HFF-Myc (cell line): ENCODE measurements around the gene PHKB.
A peak's percentile ranks its signal among the peaks of the same experiment; 100 is the strongest.
"Not testable (repeated sequence)": the region's sequence is repeated elsewhere in the genome, so short reads cannot be mapped to it uniquely, and the experiment has no call there.

Experiments used
- DNase-seq: peaks from one replicate; pipeline ENCODE4 v3.0.0-alpha.2; 2011; ENCODE audit warnings: low read depth; ENCODE audit errors: extremely low read depth
- H3K4me3 ChIP-seq: replicated peaks from 2 replicates; pipeline ENCODE4 v1.5.1; 2011; ENCODE audit warnings: low read depth, mild to moderate bottlenecking, control low read depth, low read length
- TF ChIP-seq, protein P1 (sequence below): IDR thresholded peaks from 2 replicates; pipeline ENCODE4 v1.5.1; 2012; ENCODE audit warnings: mild to moderate bottlenecking, low read depth, low read length, control low read depth; ENCODE audit errors: missing control alignments

Gene PHKB

DNA sequence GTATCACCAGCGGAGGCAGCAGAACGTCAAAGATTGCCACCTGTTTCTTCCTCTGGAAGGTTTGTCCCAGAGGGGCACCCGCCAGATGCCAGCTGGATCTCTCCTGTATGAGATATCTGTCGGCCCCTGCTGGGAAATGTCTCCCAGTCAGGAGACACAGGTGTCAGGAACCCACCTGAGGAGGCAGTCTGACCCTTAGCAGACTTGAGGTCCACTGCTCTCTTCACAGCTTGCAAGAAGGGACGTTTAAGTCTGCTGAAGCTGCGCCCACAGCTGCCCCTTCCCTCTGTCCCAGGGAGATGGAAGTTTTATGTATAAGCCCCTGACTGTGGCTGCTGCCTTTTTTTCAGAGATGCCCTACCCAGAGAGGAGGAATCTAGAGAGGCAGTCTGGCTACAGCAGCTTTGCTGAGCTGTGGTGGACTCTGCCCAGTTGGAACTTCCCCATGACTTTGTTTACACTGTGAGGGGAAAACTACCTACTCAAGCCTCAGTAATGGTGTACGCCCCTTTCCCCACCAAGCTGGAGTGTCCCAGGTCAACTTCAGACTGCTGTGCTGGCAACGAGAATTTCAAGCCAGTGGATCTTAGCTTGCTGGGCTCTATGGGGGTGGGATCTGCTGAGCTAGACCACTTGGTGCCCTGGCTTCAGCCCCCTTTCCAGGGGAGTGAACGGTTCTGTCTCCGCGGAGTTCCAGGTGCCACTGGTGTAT lies 92.9 kb downstream of the PHKB start:
- TF ChIP-seq, protein P1, sequence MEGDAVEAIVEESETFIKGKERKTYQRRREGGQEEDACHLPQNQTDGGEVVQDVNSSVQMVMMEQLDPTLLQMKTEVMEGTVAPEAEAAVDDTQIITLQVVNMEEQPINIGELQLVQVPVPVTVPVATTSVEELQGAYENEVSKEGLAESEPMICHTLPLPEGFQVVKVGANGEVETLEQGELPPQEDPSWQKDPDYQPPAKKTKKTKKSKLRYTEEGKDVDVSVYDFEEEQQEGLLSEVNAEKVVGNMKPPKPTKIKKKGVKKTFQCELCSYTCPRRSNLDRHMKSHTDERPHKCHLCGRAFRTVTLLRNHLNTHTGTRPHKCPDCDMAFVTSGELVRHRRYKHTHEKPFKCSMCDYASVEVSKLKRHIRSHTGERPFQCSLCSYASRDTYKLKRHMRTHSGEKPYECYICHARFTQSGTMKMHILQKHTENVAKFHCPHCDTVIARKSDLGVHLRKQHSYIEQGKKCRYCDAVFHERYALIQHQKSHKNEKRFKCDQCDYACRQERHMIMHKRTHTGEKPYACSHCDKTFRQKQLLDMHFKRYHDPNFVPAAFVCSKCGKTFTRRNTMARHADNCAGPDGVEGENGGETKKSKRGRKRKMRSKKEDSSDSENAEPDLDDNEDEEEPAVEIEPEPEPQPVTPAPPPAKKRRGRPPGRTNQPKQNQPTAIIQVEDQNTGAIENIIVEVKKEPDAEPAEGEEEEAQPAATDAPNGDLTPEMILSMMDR, result no peak
- no peak for DNase-seq

DNA sequence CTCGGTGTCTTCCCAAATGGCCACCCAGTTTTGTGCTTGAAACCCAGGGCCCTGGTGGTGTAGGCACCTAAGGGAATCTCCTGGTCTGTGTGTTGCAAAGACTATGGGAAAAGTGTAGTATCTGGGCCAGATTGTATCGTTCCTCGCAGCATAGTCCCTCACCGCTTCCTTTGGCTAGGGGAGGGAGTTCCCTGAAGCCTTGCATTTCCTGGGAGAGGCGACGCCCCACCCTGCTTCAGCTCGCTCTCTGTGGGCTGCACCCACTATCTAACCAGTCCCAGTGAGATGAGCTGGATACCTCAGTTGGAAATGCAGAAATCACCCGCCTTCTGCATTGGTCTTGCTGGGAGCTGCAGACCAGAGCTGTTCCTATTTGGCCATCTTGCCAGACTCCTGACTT lies 93.5 kb downstream of the PHKB start:
- H3K4me3 ChIP-seq, DNase-seq: not testable (repeated sequence)

More for the DNA sequence above, 92.9 kb downstream of the PHKB start:
- no peak overlapping the region for H3K4me3 ChIP-seq

DNA sequence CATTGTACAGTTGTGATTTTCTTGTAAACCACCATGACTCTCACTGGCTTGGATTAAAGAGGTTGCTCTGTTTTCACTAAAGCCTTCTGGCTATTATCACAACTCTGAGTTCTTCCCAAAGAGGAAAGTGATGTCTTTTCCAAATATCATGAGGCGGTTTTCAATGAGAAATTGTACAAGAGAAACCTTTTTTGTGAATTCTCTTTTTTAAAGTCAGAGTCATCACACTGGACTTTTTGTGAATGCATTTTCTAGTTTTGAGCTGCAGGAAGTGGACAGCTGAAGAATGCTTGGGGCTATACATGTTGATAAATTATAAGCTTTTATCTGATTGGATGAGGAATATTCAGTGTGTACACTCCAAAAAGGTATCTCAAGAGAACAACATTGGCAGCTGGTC lies 100.2 kb downstream of the PHKB start:
- no peak overlapping the region for H3K4me3 ChIP-seq
- TF ChIP-seq, protein P1, result no peak
- DNase-seq, result no peak

DNA sequence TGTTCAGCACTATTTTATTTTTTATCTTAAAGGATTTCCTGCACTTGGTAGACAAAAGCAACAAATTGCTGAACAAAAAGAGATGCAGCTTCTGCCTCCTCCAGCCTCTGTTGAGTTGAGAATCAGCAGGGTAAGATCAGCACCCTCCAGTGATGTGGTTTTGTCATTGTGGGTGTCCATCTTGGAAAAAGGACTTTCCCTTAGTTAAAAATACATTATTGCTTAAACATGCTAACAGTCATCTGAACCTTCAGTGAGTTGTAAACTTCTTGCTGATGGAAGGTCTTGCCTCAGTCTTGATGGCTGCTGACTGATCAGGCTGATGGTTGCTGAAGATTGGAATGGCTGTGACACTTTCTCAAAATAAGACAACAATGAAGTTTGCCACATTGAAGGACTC lies 101.2 kb downstream of the PHKB start:
- TF ChIP-seq, protein P1, result no peak
- DNase-seq, result no peak
- no peak overlapping the region for H3K4me3 ChIP-seq

DNA sequence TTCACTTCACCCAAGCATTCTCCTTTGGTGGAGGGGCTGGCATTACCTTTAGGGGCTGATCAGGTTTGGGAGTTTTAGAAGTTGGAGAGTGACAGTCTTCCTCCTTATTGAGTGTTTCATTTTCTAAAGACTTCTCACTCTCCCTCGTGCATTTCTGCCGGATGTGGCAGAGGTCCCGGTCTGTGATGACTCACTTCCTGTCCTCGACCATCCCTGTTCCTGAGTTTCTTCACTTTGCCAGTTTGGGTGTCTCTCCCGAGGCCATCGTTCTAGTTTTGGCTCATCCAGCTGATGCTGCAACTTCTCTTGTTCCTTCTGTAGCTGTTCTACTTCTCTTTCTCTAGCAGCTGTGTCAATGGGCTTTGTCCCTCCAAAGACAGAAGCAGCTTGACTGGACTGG lies 104.3 kb downstream of the PHKB start:
- DNase-seq, result peak; percentile 35
- TF ChIP-seq, protein P1, result no peak

DNA sequence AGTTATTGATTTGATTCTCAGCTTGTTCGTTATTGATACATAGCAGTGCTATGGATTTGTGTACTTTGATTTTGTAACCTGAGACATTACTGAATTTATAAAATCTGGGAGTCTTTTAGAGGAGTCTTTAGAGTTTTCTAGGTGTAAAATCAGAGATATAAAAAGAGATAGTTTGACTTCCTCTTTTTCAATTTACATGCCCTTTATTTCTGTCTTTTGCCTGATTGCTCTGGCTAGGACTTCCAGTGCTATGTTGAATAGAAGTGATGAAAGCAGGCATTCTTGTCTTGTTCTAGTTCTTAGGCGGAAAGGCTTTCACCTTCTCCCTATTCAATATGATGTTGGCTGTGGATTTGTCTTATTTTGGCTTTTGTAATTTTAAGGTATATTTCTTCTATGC lies 106.2 kb downstream of the PHKB start:
- H3K4me3 ChIP-seq, result no peak overlapping the region
- no peak for DNase-seq
- TF ChIP-seq, protein P1, result no peak

More for the DNA sequence above, 104.3 kb downstream of the PHKB start:
- H3K4me3 ChIP-seq, result no peak overlapping the region

DNA sequence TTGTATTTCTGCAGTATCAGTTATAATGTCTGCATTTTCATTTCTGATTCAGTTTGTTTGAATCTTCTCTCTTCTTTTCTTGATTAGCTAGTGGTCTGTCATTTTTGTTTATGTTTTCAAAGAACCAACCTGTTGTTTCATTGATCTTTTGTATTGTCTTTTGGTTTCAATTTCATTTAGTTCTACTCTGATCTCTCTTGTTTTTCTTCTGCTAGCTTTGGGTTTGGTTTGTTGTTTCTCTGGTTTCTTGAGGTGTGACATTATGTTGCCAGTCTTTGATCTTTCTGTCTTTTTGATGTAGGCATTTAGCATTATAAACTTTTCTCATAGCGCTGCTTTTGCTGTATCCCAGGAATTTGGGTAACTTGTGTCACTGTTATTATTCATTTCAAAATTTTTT lies 107.2 kb downstream of the PHKB start:
- H3K4me3 ChIP-seq, result no peak overlapping the region
- TF ChIP-seq, protein P1, result no peak
- DNase-seq, result no peak
